ENCODE results near the gene SRPK2. TPM values are rescaled to one million over a fixed set of nuclear protein-coding genes. Genes with fewer than 3 reads are reported as not detected.

SRPK2 gene
- total RNA-seq, 1 experiment from 2014 or later, result 56.9 TPM

DNA sequence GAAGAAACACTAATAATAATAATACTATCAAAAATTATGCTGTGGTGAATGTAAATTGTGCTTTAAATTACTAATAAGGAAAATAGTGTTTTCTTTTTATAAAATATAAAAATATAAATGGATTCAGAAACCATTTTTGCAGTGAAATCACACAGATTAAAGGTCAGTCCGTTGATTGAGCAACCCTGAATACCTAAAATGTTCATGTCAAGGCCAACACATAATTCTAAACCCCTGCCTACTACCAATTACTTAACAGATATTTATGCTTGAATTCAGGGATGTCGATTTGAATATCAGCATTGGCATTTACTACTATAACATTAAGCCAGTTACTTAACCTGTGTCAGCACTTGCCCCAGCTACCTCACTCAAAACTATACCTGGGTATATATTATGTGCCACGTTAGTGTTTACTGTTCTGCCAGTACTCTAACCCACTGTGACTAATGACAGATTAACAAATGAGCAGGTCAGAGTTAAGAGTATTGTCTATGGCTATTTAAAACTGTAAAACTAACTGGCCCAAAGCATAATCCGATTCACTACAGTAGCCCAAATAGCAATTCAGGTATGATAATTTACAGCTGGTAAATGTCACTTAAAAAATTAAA is 209.7 kb downstream of the SRPK2 start:
- no peaks in the 10 kb centered on the region for H3K36me3 ChIP-seq
- no peak for DNase-seq
- no peak overlapping the region for H3K4me3 ChIP-seq
- no peaks in the 10 kb centered on the region for H3K27me3 ChIP-seq
- no peaks in the 10 kb centered on the region for H3K9me3 ChIP-seq

DNA sequence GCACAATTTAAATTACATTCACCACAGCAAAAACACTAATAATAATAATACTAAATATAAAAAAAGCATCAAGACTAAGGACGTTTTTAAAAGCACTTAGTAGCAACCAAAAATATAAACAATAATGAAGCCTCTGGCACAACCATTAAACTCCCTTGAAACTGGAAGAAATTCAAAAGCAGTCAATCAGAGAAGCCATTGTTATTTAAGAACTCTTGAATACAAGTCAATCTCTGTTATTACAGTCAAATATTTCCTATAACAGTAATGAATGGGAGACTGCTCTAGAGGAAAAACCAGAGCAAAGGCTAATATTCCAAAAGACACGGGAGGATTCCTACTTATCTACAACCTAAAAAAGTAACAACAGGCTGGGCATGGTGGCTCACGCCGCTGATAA is 210.5 kb downstream of the SRPK2 start:
- no peak for DNase-seq
- no peak overlapping the region for H3K4me3 ChIP-seq
- no peaks in the 10 kb centered on the region for H3K36me3 ChIP-seq
- H3K27me3 ChIP-seq, result no peaks in the 10 kb centered on the region
- no peaks in the 10 kb centered on the region for H3K9me3 ChIP-seq

GRCh38 chr7:105177026-105177425 is 211.7 kb downstream of the SRPK2 start:
- no peaks in the 10 kb centered on the region for H3K36me3 ChIP-seq
- no peaks in the 10 kb centered on the region for H3K9me3 ChIP-seq
- H3K27me3 ChIP-seq, result no peaks in the 10 kb centered on the region
- no peak for DNase-seq
- no peak overlapping the region for H3K4me3 ChIP-seq

- no peak overlapping the region for H3K4me3 ChIP-seq
- H3K27me3 ChIP-seq, result no peaks in the 10 kb centered on the region
- no peaks in the 10 kb centered on the region for H3K36me3 ChIP-seq
- H3K9me3 ChIP-seq, result no peaks in the 10 kb centered on the region
- DNase-seq, result no peak
These were observed 215.1 kb downstream of the SRPK2 start for GRCh38 chr7:105173586-105173985.

DNA sequence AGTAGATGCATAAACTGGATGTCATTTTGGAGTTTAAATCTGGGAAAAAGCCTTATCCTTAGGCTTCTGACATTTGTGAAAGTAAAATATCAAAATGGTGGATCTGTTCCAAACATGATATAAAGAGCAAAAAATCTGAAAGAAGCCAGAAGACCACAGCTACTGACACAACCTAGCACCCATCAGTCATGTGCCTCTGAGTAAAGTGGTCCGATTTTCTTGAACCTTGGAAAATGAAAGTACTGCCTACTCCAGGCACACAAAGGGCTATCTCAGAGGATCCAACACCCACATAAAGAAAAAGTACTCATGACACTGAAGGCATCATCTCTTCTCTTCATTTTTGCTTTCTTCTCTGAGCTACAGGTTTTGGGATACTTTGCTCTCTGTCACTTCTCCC is 224.0 kb downstream of the SRPK2 start:
- H3K27me3 ChIP-seq, result no peaks in the 10 kb centered on the region

GRCh38 chr7:105163718-105164117 is 225.0 kb downstream of the SRPK2 start:
- Histone ChIP-seq H3K27me3 (no peaks in the 10 kb centered on the region), H3K9me3 (no peaks in the 10 kb centered on the region), H3K4me3 (no peak overlapping the region), H3K36me3 (peaks cover 19% of the 10 kb centered on the region)
- DNase-seq, result no peak

More for the DNA sequence above, 224.0 kb downstream of the SRPK2 start:
- Histone ChIP-seq H3K36me3 (peaks cover 19% of the 10 kb centered on the region), H3K9me3 (no peaks in the 10 kb centered on the region), H3K4me3 (no peak overlapping the region)
- no peak for DNase-seq

DNA sequence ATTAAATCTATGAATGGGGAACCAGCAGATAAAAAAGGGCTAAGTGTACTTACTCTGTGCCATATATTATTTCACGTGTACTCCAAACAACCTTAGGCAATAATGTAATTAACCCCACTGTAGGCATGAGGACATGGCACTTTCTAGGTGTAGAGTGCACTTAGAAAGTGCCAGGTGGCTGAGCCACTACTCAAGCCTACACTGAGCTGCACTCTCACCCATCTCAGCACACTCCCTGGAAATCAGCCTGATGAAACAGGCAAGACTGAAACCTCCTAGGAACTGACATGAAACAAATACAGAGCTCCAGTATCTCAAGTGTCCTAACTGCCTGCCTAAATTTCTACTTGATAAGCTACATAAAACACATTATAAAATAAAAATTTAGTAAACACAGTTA is 227.4 kb downstream of the SRPK2 start:
- H3K9me3 ChIP-seq, result no peaks in the 10 kb centered on the region
- no peak overlapping the region for H3K4me3 ChIP-seq
- H3K27me3 ChIP-seq, result no peaks in the 10 kb centered on the region
- no peak for DNase-seq
- H3K36me3 ChIP-seq, result peaks cover 11% of the 10 kb centered on the region

GRCh38 chr7:105157278-105157677 is 231.4 kb downstream of the SRPK2 start:
- Histone ChIP-seq H3K4me3 (no peak overlapping the region), H3K9me3 (no peaks in the 10 kb centered on the region), H3K36me3 (no peaks in the 10 kb centered on the region), H3K27me3 (no peaks in the 10 kb centered on the region)
- DNase-seq, result no peak

DNA sequence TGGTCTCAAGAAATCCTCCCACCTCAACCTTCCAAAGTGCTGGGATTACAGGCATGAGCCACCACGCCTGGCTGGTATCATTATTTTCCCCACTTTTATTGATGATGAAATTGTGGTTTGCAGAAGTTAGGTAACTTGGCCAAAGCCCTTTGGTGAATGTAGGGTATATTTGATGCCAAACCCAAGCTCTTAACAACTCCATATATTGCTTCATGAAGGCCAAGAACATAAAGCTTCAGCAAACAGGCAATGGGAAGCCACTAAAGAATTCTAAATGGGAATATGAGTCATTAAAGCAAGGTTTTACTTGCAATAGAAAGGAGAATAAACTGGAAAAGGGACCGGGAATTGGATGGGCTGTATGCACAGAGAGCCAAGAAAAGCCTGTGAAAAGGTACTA is 232.0 kb downstream of the SRPK2 start:
- H3K27me3 ChIP-seq, result no peaks in the 10 kb centered on the region
- no peaks in the 10 kb centered on the region for H3K36me3 ChIP-seq
- DNase-seq, result no peak
- H3K4me3 ChIP-seq, result no peak overlapping the region
- H3K9me3 ChIP-seq, result no peaks in the 10 kb centered on the region

DNA sequence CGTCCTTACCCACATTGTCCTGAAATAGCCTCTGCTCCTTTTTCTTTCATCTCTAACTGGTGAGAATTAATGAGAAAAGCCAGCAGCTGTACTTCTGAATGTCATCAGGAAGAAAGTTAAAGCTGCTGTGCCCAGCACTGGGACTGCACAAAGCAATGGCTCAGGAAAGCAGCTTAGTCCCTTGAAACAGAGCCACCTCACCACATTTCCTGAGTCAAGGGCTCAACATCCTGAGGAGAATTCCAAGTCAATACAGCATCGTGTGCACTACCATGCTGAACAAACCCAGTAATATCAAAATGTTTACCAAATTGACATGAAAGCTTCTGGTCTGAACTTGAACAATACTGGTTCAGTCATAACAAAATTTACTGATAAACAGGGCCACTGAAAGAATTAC is 234.6 kb downstream of the SRPK2 start:
- no peak for DNase-seq
- Histone ChIP-seq H3K27me3 (no peaks in the 10 kb centered on the region), H3K36me3 (no peaks in the 10 kb centered on the region), H3K4me3 (no peak overlapping the region), H3K9me3 (no peaks in the 10 kb centered on the region)

- H3K4me3 ChIP-seq, result no peak overlapping the region
- H3K9me3 ChIP-seq, result no peaks in the 10 kb centered on the region
- H3K36me3 ChIP-seq, result no peaks in the 10 kb centered on the region
- H3K27me3 ChIP-seq, result no peaks in the 10 kb centered on the region
- no peak for DNase-seq
These were observed 235.2 kb downstream of the SRPK2 start for GRCh38 chr7:105153531-105153930.

DNA sequence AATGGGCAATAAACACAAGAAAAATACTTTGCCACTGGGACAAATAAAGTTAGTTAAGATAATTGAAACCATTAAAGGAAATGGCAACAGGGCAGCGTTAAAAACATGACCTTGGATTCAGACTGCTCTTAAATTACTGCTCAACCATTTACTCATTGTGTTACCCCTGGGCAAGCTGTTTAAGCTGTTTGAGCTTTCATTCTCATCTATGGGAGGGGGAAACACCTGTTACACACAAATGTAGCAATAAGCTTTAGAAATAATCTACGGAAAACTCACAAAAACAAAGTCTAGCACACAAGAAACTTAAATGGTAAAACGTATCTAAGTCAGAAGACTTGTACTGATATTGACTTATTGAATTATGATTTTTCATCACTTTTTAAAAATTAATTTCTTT is 237.6 kb downstream of the SRPK2 start:
- DNase-seq, result no peak
- no peaks in the 10 kb centered on the region for H3K9me3 ChIP-seq
- no peaks in the 10 kb centered on the region for H3K36me3 ChIP-seq
- no peak overlapping the region for H3K4me3 ChIP-seq
- H3K27me3 ChIP-seq, result no peaks in the 10 kb centered on the region

GRCh38 chr7:105149827-105150226 is 238.9 kb downstream of the SRPK2 start:
- DNase-seq, result no peak
- H3K27me3 ChIP-seq, result no peaks in the 10 kb centered on the region
- H3K36me3 ChIP-seq, result no peaks in the 10 kb centered on the region
- H3K4me3 ChIP-seq, result no peak overlapping the region
- H3K9me3 ChIP-seq, result no peaks in the 10 kb centered on the region

DNA sequence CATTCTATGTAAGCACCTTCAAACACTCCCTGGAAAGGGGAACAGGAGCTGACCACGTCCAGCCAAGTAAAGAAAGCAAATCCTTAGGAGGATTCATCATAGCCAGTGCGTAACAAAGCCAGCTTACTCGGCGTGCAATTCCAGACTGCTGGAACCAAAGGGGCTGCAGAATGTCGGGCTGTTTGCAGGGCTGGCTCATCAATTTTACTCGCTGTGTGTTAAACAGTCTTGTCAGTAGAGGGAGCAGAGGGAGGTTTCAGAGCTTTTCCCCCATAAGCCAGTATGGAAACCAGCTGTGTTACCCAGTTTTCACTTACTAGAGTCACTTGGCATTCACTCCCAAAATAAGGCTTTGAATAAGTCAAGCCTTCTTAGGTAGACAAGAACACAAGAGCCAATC is 247.7 kb downstream of the SRPK2 start:
- H3K9me3 ChIP-seq, result no peaks in the 10 kb centered on the region
- H3K36me3 ChIP-seq, result peaks cover 2% of the 10 kb centered on the region; the same call in 1 of the 2 replicates
- no peak for DNase-seq
- H3K4me3 ChIP-seq, result no peak overlapping the region
- no peaks in the 10 kb centered on the region for H3K27me3 ChIP-seq

DNA sequence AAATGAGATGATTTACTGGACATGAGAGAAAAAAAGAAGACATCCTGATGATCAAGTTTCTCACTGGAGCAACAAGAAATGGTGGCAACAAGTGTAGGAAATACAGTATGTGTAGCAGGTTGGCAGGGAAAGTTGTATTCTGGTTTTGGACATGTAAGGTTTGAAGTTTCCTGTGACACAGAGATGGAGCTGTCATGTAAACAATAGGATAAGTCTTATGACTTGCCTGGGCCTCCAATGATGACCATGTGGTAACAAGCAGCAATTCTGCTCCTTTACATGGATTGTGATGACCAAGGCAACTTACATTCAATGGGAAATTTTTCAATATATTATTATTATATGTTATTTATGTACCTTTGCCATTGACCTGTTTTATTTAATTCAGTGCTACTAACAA is 249.3 kb downstream of the SRPK2 start:
- H3K9me3 ChIP-seq, result no peaks in the 10 kb centered on the region
- DNase-seq, result no peak
- no peak overlapping the region for H3K4me3 ChIP-seq
- no peaks in the 10 kb centered on the region for H3K27me3 ChIP-seq
- H3K36me3 ChIP-seq, result peaks cover 2% of the 10 kb centered on the region; the same call in 1 of the 2 replicates

GRCh38 chr7:105137898-105138297 is 250.8 kb downstream of the SRPK2 start:
- Histone ChIP-seq H3K9me3 (no peaks in the 10 kb centered on the region), H3K36me3 (peaks cover 2% of the 10 kb centered on the region; the same call in 1 of the 2 replicates), H3K27me3 (no peaks in the 10 kb centered on the region), H3K4me3 (no peak overlapping the region)
- DNase-seq, result no peak

DNA sequence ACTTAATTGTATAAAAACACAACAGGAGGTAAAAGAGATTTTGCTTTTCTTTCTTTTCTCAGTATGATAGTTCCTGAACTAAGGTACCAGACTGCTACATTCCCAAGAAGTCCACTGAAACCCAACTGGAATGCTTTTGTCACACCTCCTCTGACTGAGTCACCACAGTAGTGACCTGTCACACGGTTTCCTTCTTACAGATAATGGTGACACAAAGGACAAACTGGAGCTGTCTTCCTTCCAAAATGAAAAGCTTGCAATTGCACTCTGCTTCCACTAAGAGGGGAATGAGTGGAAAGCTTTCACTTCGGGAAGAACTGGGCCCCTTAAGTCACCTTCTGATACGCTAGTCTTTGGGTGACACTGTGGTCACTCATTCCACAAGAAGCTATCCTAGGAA is 252.5 kb downstream of the SRPK2 start:
- Histone ChIP-seq H3K4me3 (no peak overlapping the region), H3K27me3 (no peaks in the 10 kb centered on the region), H3K36me3 (no peaks in the 10 kb centered on the region; the same call in 1 of the 2 replicates), H3K9me3 (no peaks in the 10 kb centered on the region)
- no peak for DNase-seq

- no peak for DNase-seq
- Histone ChIP-seq H3K9me3 (no peaks in the 10 kb centered on the region), H3K27me3 (no peaks in the 10 kb centered on the region), H3K4me3 (no peak overlapping the region), H3K36me3 (no peaks in the 10 kb centered on the region; the same call in 1 of the 2 replicates)
These were observed 254.6 kb downstream of the SRPK2 start for GRCh38 chr7:105133986-105134655.
